Heart left ventricle (tissue), 16 donors: ENCODE data around the gene CAPN7. TPM values are rescaled to one million over a fixed set of nuclear protein-coding genes. Genes with fewer than 3 reads are reported as not detected.

Experiments
- ATAC-seq, 4 donors: fragments of 200-7000 bp; cut with Tn5 transposase; one replicate each; pipeline ENCODE4 v1.9.1; 2020 to 2022; ENCODE audit warnings: moderate library complexity in 4 of 4, mild to moderate bottlenecking in 3 of 4, moderate number of reproducible peaks in 1 of 4
- DNase-seq, 5 donors: peaks; one replicate each; pipeline ENCODE4 v3.0.0-alpha.2; 2020
- H3K27ac ChIP-seq, 12 donors: fragments of 200-600 bp; sonication (generic) in 4 of 12; one replicate each; pipeline versions ENCODE4 v1.5.0 to v1.8.0; 2016 to 2022; ENCODE audit warnings: mild to moderate bottlenecking in 2 of 12
- H3K27me3 ChIP-seq, 9 donors: fragments of 200-600 bp; sonication (generic) in 2 of 9; one replicate each; pipeline versions ENCODE4 v1.5.1 to v1.8.0; 2016 to 2022; ENCODE audit warnings: mild to moderate bottlenecking in 3 of 9
- H3K36me3 ChIP-seq, 9 donors: fragments of 200-600 bp; sonication (generic) in 2 of 9; one replicate each; pipeline versions ENCODE4 v1.5.0 to v1.8.0; 2018 to 2022; ENCODE audit warnings: mild to moderate bottlenecking in 2 of 9
- H3K4me1 ChIP-seq, 12 donors: fragments of 200-600 bp; sonication (generic) in 4 of 12; one replicate each; pipeline versions ENCODE4 v1.5.0 to v1.8.0; 2016 to 2022; ENCODE audit warnings: mild to moderate bottlenecking in 3 of 12
- H3K4me3 ChIP-seq, 12 donors: fragments of 200-600 bp; sonication (generic) in 4 of 12; one replicate each; pipeline versions ENCODE4 v1.5.0 to v1.8.0; 2017 to 2022; ENCODE audit warnings: mild to moderate bottlenecking in 9 of 12, moderate library complexity in 4 of 12
- H3K9me3 ChIP-seq, 12 donors: fragments of 200-600 bp; sonication (generic) in 4 of 12; one replicate each; pipeline versions ENCODE4 v1.5.0 to v1.8.0; 2016 to 2022; ENCODE audit warnings: mild to moderate bottlenecking in 1 of 12
- POLR2A ChIP-seq, 2 donors: fragments of 450-650 bp; IDR thresholded peaks; one replicate each; pipeline ENCODE4 v1.6.1; 2017; ENCODE audit warnings: antibody characterized with exemption in 2 of 2, mild to moderate bottlenecking in 2 of 2, moderate library complexity in 2 of 2
- WGBS, 4 donors: extraction: QIAGEN DNeasy Blood & Tissue Kit in 2 of 4; methylation state at CpG; one replicate each; pipeline versions ENCODE4 v1.1.5 to v1.1.7; 2013 to 2018; 5-methylcytosine and 5-hydroxymethylcytosine counted together
- intact Hi-C, 10 donors: fragments of 100-400 bp; cut with DNase I; formaldehyde crosslinking; loops; one replicate each; pipeline versions ENCODE4 v1.11.1 to v1.14.2; 2022
- polyA plus RNA-seq, 2 donors: library from polyadenylated mRNA; stranded (reverse); fragments of 200-250 nt; gene quantifications; one replicate each; pipeline ENCODE4 v1.2.3, GENCODE V29; 2013
- total RNA-seq, 9 donors: library from RNA; depleted of rRNA in 2 of 9; stranded (reverse); fragments of >200 nt in 2 of 9; fragmentation: NEBNext Ultra II Directional in 3 of 9; extraction: Animal tissue kit (Norgen Biotek cat#: 25700) in 3 of 9; gene quantifications; one replicate each; pipeline versions ENCODE4 v1.1.0 to v1.2.4, GENCODE V29; 2016 to 2023
- TF ChIP-seq, protein P1 (sequence below), 12 donors: fragments of 200-600 bp; sonication (generic) in 4 of 12; IDR thresholded peaks; one replicate each; pipeline versions ENCODE4 v1.5.0 to v1.8.0; 2018 to 2022; ENCODE audit warnings: antibody characterized with exemption in 12 of 12, mild to moderate bottlenecking in 5 of 12
- donor health status: ischemic (EF 13 %, LVEDD 7.1; RV severe dilation, severe dysfunction).
- donor health status: healthy with polysubstance abuse.
- donor health status: DM: no; HTN: yes; CAD: no.
- donor health status: DM: no; HTN: no; CAD: no.
- donor health status: ischemic (EF 25% LVEDD 6.9; RV normal size, moderate dysfunction).
- donor health status: ischemic (EF 25% LVEDD 5.7; RV mildly dilated, moderate dysfunction).
- donor health status: healthy.
- donor health status: DM: yes; HTN: yes; CAD: no.
- donor health status: ischemic (EF 35%, LVEDD 5.7; RV mildly dilated, moderate dysfunction).
- donor health status: nonischemic (EF 11% LVEDD 7.7; RV severe dilation, severe dysfunction).
- donor health status: DM: yes; HTN: yes; CAD: no.
- donor health status: PGD.
- donor health status: ischemic (EF 29% LVEDD 5.4; RV normal size, mild dysfunction).
- donor health status: nonischemic (EF 23%, LVEDD 6.1; RV moderate dilation, normal function).

Gene CAPN7
- total and polyA plus RNA-seq, 11 donors: 9.1 to 38.2 (median 24.2) TPM

DNA sequence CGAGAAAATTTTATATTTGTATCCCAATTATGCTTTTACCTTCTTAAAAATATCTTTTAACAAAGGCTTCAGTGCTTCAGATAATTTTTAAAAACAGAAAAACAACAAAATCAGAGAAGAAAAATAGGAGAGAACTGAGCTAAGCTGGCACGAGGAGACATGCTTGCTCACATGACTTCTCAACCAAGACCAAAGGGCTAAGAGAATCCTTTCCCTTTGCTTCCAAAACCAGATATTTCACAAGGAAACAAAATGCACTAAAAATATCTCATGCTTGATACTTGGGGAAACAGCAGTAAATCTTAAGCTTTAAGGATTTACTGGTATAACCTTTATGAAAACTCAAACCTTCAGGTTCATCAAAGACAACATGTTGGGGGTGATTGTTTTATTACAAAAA is 58.4 kb downstream of the CAPN7 start:
- intact Hi-C loops: loop anchor here in 1 of 10 donors (10.0 kb wide), 1 partner anchor 290 kb away; no protein-coding TSS in a partner anchor
- WGBS, 4 donors: 80 to 86% (median 82%) methylated on average over 2 of the region's 2 CpGs
- Histone ChIP-seq H3K36me3 (peaks cover 0 to 41% (median 12%) of the 10 kb centered on the region in 9 donors), H3K4me3 (no peak overlapping the region), H3K27me3 (no peaks in the 10 kb centered on the region), H3K9me3 (no peaks in the 10 kb centered on the region), H3K27ac (no peak overlapping the region), H3K4me1 (peaks cover 0 to 34% (median 12%) of the 10 kb centered on the region in 12 donors)
- ATAC-seq: no peak
- no peak for DNase-seq
- TF ChIP-seq POLR2A (IDR thresholded peaks at IDR 0.05): no peak
- TF ChIP-seq, protein P1, sequence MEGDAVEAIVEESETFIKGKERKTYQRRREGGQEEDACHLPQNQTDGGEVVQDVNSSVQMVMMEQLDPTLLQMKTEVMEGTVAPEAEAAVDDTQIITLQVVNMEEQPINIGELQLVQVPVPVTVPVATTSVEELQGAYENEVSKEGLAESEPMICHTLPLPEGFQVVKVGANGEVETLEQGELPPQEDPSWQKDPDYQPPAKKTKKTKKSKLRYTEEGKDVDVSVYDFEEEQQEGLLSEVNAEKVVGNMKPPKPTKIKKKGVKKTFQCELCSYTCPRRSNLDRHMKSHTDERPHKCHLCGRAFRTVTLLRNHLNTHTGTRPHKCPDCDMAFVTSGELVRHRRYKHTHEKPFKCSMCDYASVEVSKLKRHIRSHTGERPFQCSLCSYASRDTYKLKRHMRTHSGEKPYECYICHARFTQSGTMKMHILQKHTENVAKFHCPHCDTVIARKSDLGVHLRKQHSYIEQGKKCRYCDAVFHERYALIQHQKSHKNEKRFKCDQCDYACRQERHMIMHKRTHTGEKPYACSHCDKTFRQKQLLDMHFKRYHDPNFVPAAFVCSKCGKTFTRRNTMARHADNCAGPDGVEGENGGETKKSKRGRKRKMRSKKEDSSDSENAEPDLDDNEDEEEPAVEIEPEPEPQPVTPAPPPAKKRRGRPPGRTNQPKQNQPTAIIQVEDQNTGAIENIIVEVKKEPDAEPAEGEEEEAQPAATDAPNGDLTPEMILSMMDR (IDR thresholded peaks at IDR 0.05): no peak

DNA sequence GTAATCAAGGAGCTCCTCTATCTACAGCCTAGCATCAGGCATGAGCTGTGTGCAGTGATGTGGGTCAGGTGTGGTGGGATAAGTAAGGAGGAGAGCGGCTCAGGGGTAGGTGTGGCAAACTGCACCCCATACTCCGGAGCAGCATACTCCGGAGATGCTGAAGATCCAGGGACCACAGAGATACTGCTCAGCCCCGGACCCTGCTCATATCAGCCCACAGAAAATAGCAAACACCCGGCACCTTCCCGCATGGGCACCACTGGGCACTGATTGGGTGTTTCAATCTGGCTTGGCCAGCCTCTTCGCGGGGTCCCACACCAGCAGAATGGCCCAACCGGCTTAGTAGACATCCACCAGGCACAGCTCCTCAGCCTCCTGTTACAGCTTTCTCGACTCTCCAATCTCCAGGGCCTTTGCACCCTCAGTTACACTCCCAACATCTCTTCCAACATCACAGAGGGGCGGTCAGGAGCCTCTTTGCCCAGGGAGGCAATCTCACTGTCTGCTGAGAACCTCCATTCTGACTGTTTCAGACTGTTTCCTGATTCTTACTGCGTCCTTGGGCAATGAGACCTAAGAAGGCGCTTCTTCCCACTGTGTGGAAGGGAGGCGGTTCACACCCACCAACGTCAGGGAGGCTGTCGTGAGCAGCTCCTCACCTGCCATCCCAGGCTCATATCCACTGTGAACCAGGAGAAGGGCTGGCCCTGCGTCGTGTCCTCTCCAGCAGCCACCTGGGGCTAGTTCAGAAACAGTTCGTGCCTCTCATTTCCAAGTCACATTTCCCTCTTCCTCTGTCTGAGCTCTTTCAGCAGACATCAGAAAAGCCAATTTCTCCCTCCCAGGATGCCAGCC is 59.8 kb downstream of the CAPN7 start:
- intact Hi-C loops: loop anchor here in 8 of 10 donors (2.0 to 10.0 kb wide), 8 partner anchors 64 to 291 kb away; partner anchors contain the start of gene SH3BP5 (in 2 of the 8)
- Histone ChIP-seq H3K4me1 (peaks cover 0 to 44% (median 19%) of the 10 kb centered on the region in 12 donors), H3K4me3 (no peak overlapping the region), H3K27ac (no peak overlapping the region), H3K9me3 (no peaks in the 10 kb centered on the region), H3K27me3 (no peaks in the 10 kb centered on the region), H3K36me3 (peaks cover 0 to 27% (median 2%) of the 10 kb centered on the region in 9 donors)
- DNase-seq (peak in 1 of 5 donors; percentile 6), ATAC-seq (no peak)
- 88 to 90% (median 88%) methylated on average over 18 to 19 of the region's 19 CpGs for WGBS, 4 donors
- no peak for TF ChIP-seq POLR2A (IDR thresholded peaks at IDR 0.05)
- TF ChIP-seq, protein P1 (IDR thresholded peaks at IDR 0.05): no peak

DNA sequence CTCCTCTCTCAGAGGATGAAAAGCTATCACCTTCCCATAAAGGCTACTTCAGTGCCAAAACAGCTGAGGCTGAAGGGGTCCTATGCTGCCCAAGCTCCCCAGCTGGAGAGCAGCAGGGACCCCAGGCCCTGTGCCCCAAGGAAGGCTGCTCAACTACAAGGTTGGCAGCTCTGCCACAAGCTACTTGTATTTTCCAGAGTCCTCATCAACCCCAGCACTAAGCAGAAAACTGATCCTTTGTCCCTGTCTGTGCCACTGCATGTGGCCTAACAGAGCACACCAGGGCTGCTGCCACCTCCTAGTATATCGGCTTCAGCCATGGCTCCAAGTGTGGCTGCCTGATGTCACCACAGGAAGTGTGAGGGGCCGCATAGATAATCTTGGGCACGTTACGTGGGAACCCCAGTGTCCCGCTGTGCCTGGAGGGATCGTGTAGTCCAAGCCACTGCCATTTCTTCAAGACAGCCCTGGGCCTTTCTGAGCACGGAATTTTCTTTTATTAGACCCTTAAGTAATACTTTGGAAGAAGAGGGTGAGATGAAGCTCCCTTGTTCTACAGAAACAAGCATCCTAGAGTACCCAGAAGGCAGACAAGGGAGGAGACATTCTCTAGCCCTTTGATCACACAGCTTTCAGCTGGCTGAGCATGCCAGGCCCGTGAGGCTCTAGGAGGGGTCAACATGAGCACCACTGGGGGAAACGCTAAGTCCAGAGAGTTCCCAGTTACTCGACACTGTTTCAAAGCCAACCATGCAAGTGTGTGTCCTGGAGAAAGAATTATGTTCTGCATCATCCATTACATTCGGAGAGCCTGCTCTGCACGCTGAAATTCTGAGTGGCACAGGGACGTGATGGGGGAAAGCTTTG is 60.7 kb downstream of the CAPN7 start:
- DNase-seq: peak in 1 of 5 donors; percentile 3
- Histone ChIP-seq H3K4me3 (no peak overlapping the region), H3K27me3 (no peaks in the 10 kb centered on the region), H3K36me3 (peaks cover 0 to 18% (median 0%) of the 10 kb centered on the region in 9 donors), H3K4me1 (peaks cover 0 to 44% (median 19%) of the 10 kb centered on the region in 12 donors), H3K27ac (no peak overlapping the region), H3K9me3 (no peaks in the 10 kb centered on the region)
- no peak for ATAC-seq
- intact Hi-C loops: loop anchor here in 8 of 10 donors (1.0 to 10.0 kb wide), 9 partner anchors 64 to 291 kb away; partner anchors contain the start of gene SH3BP5 (in 2 of the 8)
- WGBS, 4 donors: 73 to 82% (median 82%) methylated on average over 13 of the region's 13 CpGs
- no peak for TF ChIP-seq POLR2A (IDR thresholded peaks at IDR 0.05)
- TF ChIP-seq, protein P1 (IDR thresholded peaks at IDR 0.05): no peak
